H1 (cell line): Measurements from ENCODE around the gene LCN15. TPM values are rescaled to one million over a fixed set of nuclear protein-coding genes. Genes with fewer than 3 reads are reported as not detected.

ENCODE experiments used
- RBBP5 ChIP-seq: IDR thresholded peaks from 2 replicates; pipeline ENCODE4 v1.7.1; 2012; ENCODE audit warnings: low read depth, mild to moderate bottlenecking, inconsistent platforms, low read length, moderate library complexity, borderline replicate concordance
- RXRA ChIP-seq: IDR thresholded peaks from 2 replicates; pipeline ENCODE4 v1.6.1; 2011; ENCODE audit warnings: low read depth, mild to moderate bottlenecking, low read length, moderate library complexity; ENCODE audit not compliant: insufficient read depth
- TAF7 ChIP-seq: optimal IDR thresholded peaks from 2 replicates; pipeline ENCODE3; 2011; ENCODE audit warnings: low read depth, mild to moderate bottlenecking, inconsistent platforms, low read length, moderate library complexity, borderline replicate concordance
- polyA plus RNA-seq, 7 experiments: library from polyadenylated mRNA; depleted of rRNA in 3 of 7; stranded (reverse) in 5 of 7; unstranded in 2 of 7; fragments of >200 nt in 5 of 7; fragments of 200-250 nt in 2 of 7; gene quantifications; 1 replicate in 5 of 7; 2 replicates in 1 of 7; 4 replicates in 1 of 7; pipeline versions ENCODE4 v1.2.1 to v1.2.3, GENCODE V29; 2011 to 2013; ENCODE audit warnings: missing spikeins in 2 of 7, mixed read lengths in 2 of 7
- total RNA-seq: library from RNA; stranded (reverse); fragmentation: NEBNext Ultra II Directional; extraction: Animal tissue kit (Norgen Biotek cat#: 25700); gene quantifications from 2 replicates; pipeline ENCODE4 v1.2.1, GENCODE V29; 2021
- TF ChIP-seq, protein P1 (sequence below): fragments of 300-600 bp; sonication (generic); IDR thresholded peaks from 2 replicates; pipeline ENCODE4 v1.7.1; 2012; ENCODE audit warnings: low read length, moderate library complexity, mild to moderate bottlenecking, inconsistent platforms; ENCODE audit not compliant: insufficient replicate concordance

LCN15 gene
- total and polyA plus RNA-seq, 2 of the 8 experiments (the other 6 are each of a cell fraction or from before 2014, with no cell fraction given): 0.08 to 0.47 TPM

DNA sequence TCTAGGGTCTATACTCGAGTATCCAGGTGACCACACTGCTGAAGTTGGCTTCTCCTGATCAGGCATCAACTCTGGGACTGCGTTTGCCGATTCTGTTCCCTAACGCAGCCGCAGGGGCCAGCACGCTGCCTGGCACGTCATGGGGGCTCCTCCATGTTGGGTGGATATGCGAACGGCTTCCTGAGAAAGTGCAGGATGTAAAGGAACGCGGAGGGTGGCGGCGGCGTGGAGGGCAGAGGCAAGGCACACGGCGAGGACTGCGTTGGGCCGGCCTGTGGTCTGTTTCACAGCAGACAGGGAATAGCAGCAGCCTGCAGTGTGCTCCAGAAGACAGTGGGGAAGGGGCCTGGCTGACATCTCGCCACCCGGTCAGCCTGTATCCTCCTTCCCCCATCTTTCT is 25.4 kb downstream of the LCN15 start (continued):
- TF ChIP-seq, protein P1, sequence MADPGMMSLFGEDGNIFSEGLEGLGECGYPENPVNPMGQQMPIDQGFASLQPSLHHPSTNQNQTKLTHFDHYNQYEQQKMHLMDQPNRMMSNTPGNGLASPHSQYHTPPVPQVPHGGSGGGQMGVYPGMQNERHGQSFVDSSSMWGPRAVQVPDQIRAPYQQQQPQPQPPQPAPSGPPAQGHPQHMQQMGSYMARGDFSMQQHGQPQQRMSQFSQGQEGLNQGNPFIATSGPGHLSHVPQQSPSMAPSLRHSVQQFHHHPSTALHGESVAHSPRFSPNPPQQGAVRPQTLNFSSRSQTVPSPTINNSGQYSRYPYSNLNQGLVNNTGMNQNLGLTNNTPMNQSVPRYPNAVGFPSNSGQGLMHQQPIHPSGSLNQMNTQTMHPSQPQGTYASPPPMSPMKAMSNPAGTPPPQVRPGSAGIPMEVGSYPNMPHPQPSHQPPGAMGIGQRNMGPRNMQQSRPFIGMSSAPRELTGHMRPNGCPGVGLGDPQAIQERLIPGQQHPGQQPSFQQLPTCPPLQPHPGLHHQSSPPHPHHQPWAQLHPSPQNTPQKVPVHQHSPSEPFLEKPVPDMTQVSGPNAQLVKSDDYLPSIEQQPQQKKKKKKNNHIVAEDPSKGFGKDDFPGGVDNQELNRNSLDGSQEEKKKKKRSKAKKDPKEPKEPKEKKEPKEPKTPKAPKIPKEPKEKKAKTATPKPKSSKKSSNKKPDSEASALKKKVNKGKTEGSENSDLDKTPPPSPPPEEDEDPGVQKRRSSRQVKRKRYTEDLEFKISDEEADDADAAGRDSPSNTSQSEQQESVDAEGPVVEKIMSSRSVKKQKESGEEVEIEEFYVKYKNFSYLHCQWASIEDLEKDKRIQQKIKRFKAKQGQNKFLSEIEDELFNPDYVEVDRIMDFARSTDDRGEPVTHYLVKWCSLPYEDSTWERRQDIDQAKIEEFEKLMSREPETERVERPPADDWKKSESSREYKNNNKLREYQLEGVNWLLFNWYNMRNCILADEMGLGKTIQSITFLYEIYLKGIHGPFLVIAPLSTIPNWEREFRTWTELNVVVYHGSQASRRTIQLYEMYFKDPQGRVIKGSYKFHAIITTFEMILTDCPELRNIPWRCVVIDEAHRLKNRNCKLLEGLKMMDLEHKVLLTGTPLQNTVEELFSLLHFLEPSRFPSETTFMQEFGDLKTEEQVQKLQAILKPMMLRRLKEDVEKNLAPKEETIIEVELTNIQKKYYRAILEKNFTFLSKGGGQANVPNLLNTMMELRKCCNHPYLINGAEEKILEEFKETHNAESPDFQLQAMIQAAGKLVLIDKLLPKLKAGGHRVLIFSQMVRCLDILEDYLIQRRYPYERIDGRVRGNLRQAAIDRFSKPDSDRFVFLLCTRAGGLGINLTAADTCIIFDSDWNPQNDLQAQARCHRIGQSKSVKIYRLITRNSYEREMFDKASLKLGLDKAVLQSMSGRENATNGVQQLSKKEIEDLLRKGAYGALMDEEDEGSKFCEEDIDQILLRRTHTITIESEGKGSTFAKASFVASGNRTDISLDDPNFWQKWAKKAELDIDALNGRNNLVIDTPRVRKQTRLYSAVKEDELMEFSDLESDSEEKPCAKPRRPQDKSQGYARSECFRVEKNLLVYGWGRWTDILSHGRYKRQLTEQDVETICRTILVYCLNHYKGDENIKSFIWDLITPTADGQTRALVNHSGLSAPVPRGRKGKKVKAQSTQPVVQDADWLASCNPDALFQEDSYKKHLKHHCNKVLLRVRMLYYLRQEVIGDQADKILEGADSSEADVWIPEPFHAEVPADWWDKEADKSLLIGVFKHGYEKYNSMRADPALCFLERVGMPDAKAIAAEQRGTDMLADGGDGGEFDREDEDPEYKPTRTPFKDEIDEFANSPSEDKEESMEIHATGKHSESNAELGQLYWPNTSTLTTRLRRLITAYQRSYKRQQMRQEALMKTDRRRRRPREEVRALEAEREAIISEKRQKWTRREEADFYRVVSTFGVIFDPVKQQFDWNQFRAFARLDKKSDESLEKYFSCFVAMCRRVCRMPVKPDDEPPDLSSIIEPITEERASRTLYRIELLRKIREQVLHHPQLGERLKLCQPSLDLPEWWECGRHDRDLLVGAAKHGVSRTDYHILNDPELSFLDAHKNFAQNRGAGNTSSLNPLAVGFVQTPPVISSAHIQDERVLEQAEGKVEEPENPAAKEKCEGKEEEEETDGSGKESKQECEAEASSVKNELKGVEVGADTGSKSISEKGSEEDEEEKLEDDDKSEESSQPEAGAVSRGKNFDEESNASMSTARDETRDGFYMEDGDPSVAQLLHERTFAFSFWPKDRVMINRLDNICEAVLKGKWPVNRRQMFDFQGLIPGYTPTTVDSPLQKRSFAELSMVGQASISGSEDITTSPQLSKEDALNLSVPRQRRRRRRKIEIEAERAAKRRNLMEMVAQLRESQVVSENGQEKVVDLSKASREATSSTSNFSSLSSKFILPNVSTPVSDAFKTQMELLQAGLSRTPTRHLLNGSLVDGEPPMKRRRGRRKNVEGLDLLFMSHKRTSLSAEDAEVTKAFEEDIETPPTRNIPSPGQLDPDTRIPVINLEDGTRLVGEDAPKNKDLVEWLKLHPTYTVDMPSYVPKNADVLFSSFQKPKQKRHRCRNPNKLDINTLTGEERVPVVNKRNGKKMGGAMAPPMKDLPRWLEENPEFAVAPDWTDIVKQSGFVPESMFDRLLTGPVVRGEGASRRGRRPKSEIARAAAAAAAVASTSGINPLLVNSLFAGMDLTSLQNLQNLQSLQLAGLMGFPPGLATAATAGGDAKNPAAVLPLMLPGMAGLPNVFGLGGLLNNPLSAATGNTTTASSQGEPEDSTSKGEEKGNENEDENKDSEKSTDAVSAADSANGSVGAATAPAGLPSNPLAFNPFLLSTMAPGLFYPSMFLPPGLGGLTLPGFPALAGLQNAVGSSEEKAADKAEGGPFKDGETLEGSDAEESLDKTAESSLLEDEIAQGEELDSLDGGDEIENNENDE: no peak
- TF ChIP-seq RXRA (no peak), RBBP5 (no peak), TAF7 (no peak)
